COLO829 (cell line): Measurements from ENCODE around the gene NOS2.
"Not testable (repeated sequence)": the region's sequence is repeated elsewhere in the genome, so short reads cannot be mapped to it uniquely, and the experiment has no call there.

ENCODE experiments used
- DNase-seq: peaks from one replicate; pipeline ENCODE4 v3.0.0; 2012; ENCODE audit warnings: low spot score

The NOS2 gene

DNA sequence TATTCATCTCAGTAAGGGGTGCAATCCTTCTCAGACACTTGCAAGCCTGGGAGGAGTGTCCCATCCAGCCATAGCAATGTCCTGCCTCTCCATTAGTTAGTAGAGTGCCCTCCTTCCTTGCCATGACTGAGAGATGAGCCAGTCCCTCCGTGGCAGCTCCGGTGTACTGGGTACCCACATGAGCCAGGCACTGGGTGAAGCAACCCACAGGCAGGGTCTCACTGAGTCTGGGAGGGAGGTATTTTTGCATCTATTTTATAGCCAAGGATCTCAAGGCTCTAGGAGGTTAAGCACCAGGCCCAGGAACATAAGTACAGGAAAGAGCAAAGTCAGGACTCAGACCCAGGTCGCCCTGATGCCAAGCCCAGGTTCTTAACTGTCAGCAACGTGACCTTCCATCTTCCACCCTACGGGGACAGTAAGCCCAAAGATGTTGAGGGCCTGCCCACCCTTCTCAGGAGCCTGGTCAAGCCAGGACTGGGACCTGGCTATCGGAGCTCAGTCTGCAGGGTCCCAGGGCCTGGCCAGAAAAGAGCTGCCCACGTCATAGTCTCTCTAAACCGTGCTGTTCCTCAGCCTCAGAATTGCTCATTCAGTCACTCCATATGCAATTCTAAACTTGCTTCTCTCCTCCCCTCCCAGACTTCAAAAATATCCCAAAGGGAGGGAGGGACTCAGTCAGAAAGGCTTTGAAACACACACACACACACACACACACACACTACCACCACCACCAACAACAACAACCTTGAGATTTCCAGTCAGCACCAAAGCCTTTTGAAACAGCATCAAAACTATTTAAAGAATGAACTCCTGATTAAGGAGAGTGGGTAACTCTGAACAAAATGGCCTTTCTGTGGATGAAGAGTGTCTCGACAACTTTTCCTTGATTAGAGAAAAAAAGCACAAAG lies 16.6 kb downstream of the NOS2 start:
- no peak for DNase-seq

DNA sequence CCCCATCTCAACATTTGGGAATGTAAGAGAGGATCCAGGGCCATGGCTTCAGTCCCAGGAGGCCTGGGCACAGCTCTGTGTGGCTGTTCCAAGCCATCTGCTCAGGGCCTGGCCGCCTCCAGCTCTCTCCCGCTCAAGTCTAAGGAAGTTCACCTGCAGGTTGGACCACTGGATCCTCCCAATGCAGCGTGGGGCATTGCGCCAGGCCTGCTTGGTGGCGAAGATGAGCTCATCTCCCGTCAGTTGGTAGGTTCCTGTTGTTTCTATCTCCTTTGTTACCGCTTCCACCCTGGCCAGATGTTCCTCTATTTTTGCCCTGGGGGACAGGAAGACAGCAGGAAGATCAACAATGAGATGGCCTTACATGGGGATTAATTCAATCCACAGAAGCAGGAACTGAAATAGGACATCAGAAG lies 17.5 kb downstream of the NOS2 start:
- no peak for DNase-seq

- DNase-seq = no peak
Measured at GRCh38 chr17:27780828-27781404, 19.4 kb downstream of the NOS2 start.

GRCh38 chr17:27780092-27780827 lies 20.1 kb downstream of the NOS2 start:
- DNase-seq = no peak

GRCh38 chr17:27778183-27778582 lies 22.1 kb downstream of the NOS2 start:
- DNase-seq = no peak

GRCh38 chr17:27776882-27777624 lies 23.3 kb downstream of the NOS2 start:
- DNase-seq = no peak

DNA sequence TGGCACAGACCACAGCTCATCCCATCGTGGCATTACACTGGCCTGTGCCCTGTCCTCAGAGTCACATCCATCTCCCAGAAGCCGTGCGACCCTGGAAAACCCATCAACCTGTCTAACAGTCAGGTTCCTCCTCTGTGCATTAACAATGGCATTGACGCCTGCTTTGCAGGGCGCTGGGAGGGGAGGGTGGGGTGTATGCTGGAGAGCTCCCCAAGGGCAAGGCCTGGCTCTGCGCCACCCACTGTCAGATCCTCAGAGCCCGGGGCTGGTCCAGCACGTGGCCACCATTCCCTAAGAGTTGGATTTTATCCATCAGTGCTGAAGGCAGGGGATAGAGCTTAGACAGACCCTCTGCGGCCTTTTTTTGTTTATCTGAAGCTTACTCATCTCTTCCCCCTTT lies 28.7 kb downstream of the NOS2 start:
- DNase-seq = no peak

DNA sequence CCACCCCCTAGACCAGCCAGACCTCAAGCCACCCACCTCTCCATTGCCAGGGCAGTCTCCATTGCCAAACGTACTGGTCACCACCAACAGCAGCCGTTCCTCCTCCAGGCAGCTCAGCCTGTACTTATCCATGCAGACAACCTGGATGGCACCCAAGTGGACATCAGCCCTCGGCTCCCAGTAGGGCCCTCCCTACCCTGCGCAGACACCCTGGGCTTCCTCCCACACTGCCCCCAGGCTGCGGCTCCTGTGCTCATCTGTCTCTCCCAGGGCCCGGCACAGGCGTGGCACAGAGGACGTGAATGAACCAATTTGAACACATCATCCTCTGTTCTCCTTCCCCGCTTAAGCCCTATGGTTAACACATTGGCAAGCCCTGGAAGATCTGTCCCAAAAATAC lies 29.5 kb downstream of the NOS2 start:
- DNase-seq = no peak

- no peak for DNase-seq
Measured at GRCh38 chr17:27768858-27769410, 31.4 kb downstream of the NOS2 start.

GRCh38 chr17:27766438-27766837 lies 33.9 kb downstream of the NOS2 start:
- DNase-seq = no peak

DNA sequence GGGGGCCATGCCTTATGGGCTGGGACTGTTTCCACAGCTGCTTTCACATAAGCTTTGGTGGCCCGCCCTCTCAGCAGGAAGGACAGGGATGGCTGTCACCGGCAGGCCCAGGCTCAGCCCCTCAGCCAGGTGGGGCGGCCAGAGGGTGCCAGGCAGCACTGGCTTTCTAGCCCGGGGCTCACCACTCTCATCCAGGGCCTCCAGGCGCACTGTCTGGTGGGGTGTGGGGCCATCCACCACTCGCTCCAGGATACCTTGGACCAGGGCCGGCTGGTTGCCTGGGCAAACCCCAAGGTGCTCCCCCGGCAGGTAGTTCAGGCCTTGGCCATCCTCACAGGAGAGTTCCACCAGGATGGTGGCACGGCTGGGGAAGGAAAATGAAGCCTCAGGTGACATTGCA lies 35.0 kb downstream of the NOS2 start:
- no peak for DNase-seq

GRCh38 chr17:27764589-27764988 lies 35.7 kb downstream of the NOS2 start:
- no peak for DNase-seq

- no peak for DNase-seq
Measured at GRCh38 chr17:27762527-27763305, 37.6 kb downstream of the NOS2 start.

- DNase-seq = not testable (repeated sequence)
Measured at GRCh38 chr17:27760931-27761330, 39.4 kb downstream of the NOS2 start.

DNA sequence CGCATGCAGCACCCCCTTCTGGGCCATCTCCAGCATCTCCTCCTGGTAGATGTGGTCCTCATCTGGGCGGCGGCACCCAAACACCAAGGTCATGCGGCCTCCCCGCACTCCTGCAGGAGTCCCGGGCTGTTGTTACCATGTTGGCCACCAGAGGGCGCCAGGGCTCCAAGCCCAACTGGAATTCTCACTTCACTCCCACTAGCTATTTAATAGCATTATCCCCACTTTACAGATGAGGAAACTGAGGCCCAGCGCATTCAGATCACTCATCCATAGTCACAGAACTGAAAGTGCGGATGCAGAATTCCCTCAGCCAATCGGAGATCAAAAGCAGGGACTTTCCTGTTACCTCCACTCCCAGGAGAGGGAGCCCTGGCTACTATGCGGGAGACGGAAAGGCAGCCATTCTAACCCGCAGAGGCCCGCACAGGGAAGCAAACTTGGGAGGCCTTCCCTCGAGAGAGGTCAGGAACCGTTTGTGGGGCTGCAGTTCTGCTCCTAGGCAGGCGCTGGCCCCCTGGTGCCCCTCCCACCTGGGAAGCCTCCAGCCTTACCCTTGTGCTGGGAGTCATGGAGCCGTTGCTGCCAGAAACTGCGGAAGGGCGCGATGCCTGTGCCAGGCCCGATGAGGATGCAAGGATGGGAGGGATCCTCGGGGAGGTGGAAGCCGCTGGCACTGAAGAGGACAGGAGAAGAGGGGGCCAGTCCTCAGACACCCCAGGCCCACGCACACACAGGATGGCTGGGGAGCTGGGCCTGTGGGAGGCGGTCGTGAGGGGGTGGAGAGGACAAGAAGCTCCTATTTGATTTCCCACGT lies 40.1 kb downstream of the NOS2 start:
- peak; percentile 24 for DNase-seq

DNA sequence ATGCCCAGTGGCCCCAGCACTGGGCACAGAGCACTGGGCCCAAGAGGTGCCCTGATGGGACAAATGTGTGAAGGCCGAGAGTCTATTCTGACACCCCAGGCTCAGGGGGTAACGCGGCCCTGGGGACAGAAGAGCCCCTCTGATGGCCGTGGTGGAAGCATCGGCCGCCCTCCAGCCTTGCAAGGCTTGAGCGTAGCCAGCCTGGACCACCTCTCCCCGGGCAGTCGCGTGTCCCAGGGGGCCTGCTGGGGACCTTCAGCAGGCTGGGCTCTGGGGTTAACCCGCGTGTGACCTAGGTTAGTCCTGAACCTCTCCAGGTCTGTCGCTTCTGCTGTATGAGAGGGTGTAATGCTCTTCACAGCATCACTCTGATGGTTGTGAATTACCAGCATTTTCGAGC lies 40.8 kb downstream of the NOS2 start:
- no peak for DNase-seq

GRCh38 chr17:27756467-27757371 lies 43.6 kb downstream of the NOS2 start:
- peak; percentile 18 for DNase-seq

DNA sequence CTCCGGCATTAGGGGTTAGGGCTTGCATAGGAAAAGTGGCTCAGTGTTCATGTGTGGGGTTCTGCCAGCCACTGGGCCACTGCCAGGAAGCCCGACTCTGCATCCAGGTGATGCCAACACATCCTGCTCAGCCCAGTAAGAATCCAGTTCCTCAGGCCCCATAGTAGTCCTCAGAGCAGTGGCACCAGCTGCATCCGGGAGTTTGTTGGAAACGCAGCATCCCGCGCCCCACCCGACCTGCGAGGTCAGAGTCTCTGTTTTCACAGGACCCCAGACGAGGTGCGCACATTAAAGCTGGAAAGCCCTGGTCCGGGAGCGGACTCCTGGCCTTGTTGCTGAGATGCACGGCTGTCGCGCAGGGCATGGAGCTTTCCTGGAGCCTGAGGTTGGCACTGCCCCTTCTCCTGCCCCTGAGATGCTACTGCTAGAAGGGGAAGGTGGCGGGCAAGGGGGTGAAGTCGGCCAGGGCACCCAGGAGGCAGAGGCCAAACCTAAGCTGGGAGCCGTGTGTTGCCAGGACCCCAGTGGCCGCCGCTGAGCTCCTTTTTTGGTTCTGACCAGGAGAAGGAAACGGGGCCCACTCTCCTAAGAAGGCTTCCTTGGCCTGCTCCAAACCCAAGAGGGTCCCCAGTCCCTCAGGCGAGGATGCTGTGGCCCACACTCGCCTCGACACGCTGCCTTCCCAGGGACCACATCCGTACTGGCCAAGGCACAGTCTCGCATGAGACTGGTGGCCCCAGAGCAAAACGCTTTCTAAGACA lies 44.4 kb downstream of the NOS2 start:
- no peak for DNase-seq
